Gastrocnemius medialis (tissue), 4 donors: ENCODE data around the gene DCDC2C. TPM values are rescaled to one million over a fixed set of nuclear protein-coding genes. Genes with fewer than 3 reads are reported as not detected.

Source experiments
- ATAC-seq, 2 donors: fragments of 150-250 bp; one replicate each; pipeline ENCODE4 v1.9.1; 2016
- DNase-seq, 2 donors: peaks; one replicate each; pipeline ENCODE4 v3.0.0-alpha.2; 2019
- H3K27ac ChIP-seq, 4 donors: fragments of 200-600 bp; sonication (generic); 1 replicate in 1 of 4; 2 replicates in 3 of 4; pipeline ENCODE4 v1.5.1; 2016 to 2018; ENCODE audit warnings: mild to moderate bottlenecking in 2 of 4, moderate library complexity in 1 of 4
- H3K27me3 ChIP-seq, 3 donors: fragments of 200-600 bp; sonication (generic) in 2 of 3; 1 replicate in 1 of 3; 2 replicates in 2 of 3; pipeline versions ENCODE4 v1.5.1 to v1.6.0; 2016 to 2019; ENCODE audit warnings: mild to moderate bottlenecking in 1 of 3, moderate library complexity in 1 of 3
- H3K36me3 ChIP-seq, 2 donors: fragments of 200-600 bp; sonication (generic) in 1 of 2; one replicate each; pipeline ENCODE4 v1.5.1; 2017 to 2018
- H3K4me1 ChIP-seq, 2 donors: fragments of 200-600 bp; sonication (generic) in 1 of 2; one replicate each; pipeline ENCODE4 v1.5.1; 2016 to 2017; ENCODE audit warnings: mild to moderate bottlenecking in 2 of 2
- H3K4me3 ChIP-seq, 4 donors: fragments of 200-600 bp; sonication (generic) in 3 of 4; 1 replicate in 1 of 4; 2 replicates in 3 of 4; pipeline ENCODE4 v1.5.1; 2016 to 2019; ENCODE audit warnings: mild to moderate bottlenecking in 2 of 4
- H3K9me3 ChIP-seq, 3 donors: fragments of 200-600 bp; sonication (generic) in 2 of 3; 1 replicate in 1 of 3; 2 replicates in 2 of 3; pipeline ENCODE4 v1.5.1; 2016 to 2019
- CTCF ChIP-seq, 5 experiments: fragments of 450-650 bp in 3 of 5; fragments of 200-600 bp in 2 of 5; sonication (generic) in 2 of 5; IDR thresholded peaks in 4 of 5; conservative IDR thresholded peaks in 1 of 5; 1 replicate in 4 of 5; 2 replicates in 1 of 5; pipeline ENCODE4 v1.5.1; 2016 to 2019; ENCODE audit warnings: antibody characterized with exemption in 5 of 5, mild to moderate bottlenecking in 3 of 5, moderate library complexity in 3 of 5
- POLR2A ChIP-seq, 2 donors: fragments of 450-650 bp; IDR thresholded peaks; one replicate each; pipeline ENCODE4 v1.6.1; 2017; ENCODE audit warnings: antibody characterized with exemption in 2 of 2, mild to moderate bottlenecking in 2 of 2, moderate library complexity in 2 of 2
- in situ Hi-C, 4 donors: fragments of 200-750 bp; cut with MboI; loops; one replicate each; pipeline versions ENCODE4 v1.15.0 to v1.8.0; 2017; ENCODE audit warnings: low sequenced_read_pairs in 4 of 4
- intact Hi-C: fragments of 100-400 bp; cut with DNase I; formaldehyde crosslinking; loops from one replicate; pipeline ENCODE4 v1.15.1; 2023; ENCODE audit warnings: low total_unique reads
- total RNA-seq, 4 donors: library from RNA; depleted of rRNA; stranded (reverse); fragments of >200 nt; gene quantifications; one replicate each; pipeline versions ENCODE4 v1.1.0 to v1.2.3, GENCODE V29; 2016

Gene DCDC2C, protein sequence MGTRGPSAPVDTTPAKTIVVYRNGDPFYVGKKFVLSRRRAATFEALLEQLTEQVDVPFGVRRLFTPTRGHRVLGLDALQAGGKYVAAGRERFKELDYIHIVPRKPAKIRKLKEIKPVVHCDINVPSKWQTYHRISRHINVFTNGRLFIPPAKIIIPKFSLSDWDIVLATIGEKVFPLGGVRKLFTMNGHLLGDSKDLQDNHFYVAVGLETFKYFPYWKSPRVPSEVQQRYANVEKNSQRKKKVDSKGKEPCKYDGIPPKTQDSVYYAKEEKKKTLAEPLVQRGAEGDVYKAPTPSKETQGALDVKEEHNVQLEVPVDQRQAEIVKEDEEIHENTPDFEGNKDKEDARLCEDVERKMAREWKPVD
- total RNA-seq, result not detected

- no peak for DNase-seq
- Histone ChIP-seq H3K27me3 (peaks cover 14 to 20% (median 16%) of the 10 kb centered on the region in 3 donors), H3K4me1 (no peaks in the 10 kb centered on the region), H3K9me3 (no peaks in the 10 kb centered on the region), H3K4me3 (no peak within 1 kb of the TSS), H3K36me3 (no peaks in the 10 kb centered on the region), H3K27ac (no peak within 1 kb of the TSS)
- in situ Hi-C loops, result no loop called here
- TF ChIP-seq POLR2A (IDR thresholded peaks at IDR 0.05), result no peak
- TF ChIP-seq CTCF (IDR thresholded peaks at IDR 0.05 in 4 of 5, conservative IDR thresholded peaks at IDR 0.05 in 1 of 5), result no peak
- intact Hi-C loops, result no loop called here
- no peak for ATAC-seq
These were observed at the start of gene DCDC2C for GRCh38 chr2:3703236-3703756. Gene DCDC2C, plus strand, starts transcription at chr2:3703575. Its CDS starts 177 bp downstream, at chr2:3703752.

DNA sequence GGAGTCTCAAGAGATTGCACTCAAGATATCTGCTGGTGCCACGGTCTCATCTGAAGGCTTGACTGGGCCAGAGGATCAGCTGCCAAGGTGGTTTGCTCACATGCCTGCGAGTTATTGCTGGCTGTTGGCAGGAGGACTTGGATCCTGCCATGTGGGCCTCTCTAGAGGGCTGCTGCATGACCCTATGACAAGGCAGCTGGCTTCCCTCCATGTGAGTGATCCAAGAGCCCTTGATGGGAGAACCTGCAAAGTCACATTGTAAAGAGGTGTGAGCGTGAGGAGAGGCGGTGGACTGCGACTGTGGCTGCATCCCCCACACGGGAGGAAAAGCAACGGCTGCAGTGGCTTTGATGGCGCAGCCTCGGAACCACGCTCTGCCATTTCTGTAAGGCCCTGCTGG lies 49.4 kb upstream of the DCDC2C start:
- Histone ChIP-seq H3K27me3 (no peaks in the 10 kb centered on the region), H3K4me3 (no peak overlapping the region), H3K27ac (no peak overlapping the region), H3K9me3 (no peaks in the 10 kb centered on the region), H3K4me1 (no peaks in the 10 kb centered on the region), H3K36me3 (no peaks in the 10 kb centered on the region)
- ATAC-seq (no peak), DNase-seq (no peak)
- intact Hi-C loops (loop anchor here (5.0 to 10.0 kb wide), 2 partner anchors 59 to 1532 kb away; partner anchors contain the start of gene COLEC11), in situ Hi-C loops (no loop called here)
- TF ChIP-seq POLR2A (IDR thresholded peaks at IDR 0.05) (no peak), CTCF (IDR thresholded peaks at IDR 0.05 in 4 of 5, conservative IDR thresholded peaks at IDR 0.05 in 1 of 5) (no peak)

DNA sequence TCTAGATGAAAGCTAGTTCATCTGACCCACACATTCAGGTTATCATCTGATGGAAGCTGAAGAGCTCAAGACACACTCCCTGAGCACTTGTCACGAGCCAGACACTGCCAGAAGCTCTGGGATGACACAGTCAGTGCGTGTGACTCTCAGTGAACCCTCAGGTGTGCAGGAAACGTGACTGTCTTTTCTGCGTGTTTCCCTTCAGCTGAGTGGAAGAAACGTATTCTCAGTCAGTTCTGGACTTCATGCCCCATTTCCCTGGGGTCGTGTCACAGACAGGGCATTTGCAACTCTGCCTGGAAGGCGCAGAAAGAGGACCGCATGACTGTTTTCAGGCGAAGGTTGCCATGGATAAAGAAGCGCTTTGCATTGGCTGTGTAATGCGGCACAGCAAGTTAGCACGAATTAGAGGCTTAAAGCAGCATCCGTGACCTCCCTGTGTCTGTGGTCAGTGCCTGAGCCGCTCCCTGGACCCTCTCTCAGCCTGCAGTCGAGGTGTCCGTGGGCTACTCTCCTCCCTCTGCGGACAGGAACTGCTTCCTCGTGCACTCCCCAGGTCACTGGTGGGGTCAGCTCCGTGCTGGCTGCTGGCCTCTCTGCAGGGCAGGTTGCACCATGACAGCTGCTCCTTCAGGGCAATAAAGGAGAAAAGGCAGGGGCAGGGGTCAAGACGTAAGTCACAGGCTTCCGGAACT lies 48.7 kb upstream of the DCDC2C start:
- Histone ChIP-seq H3K9me3 (no peaks in the 10 kb centered on the region), H3K4me1 (no peaks in the 10 kb centered on the region), H3K27ac (no peak overlapping the region), H3K27me3 (no peaks in the 10 kb centered on the region), H3K36me3 (no peaks in the 10 kb centered on the region), H3K4me3 (no peak overlapping the region)
- in situ Hi-C loops (no loop called here), intact Hi-C loops (loop anchor here (5.0 to 10.0 kb wide), 2 partner anchors 60 to 1532 kb away; partner anchors contain the start of gene COLEC11)
- ATAC-seq, result no peak
- DNase-seq, result no peak
- no peak for TF ChIP-seq CTCF (IDR thresholded peaks at IDR 0.05 in 4 of 5, conservative IDR thresholded peaks at IDR 0.05 in 1 of 5)
- TF ChIP-seq POLR2A (IDR thresholded peaks at IDR 0.05), result no peak

GRCh38 chr2:3655871-3656761 lies 47.3 kb upstream of the DCDC2C start:
- in situ Hi-C loops, result no loop called here
- H3K27me3 ChIP-seq, result no peaks in the 10 kb centered on the region
- H3K27ac ChIP-seq, result no peak overlapping the region
- H3K36me3 ChIP-seq, result no peaks in the 10 kb centered on the region
- TF ChIP-seq CTCF (IDR thresholded peaks at IDR 0.05 in 4 of 5, conservative IDR thresholded peaks at IDR 0.05 in 1 of 5) (no peak), POLR2A (IDR thresholded peaks at IDR 0.05) (no peak)
- no peak for ATAC-seq
- H3K9me3 ChIP-seq, result no peaks in the 10 kb centered on the region
- no peak for DNase-seq
- intact Hi-C loops, result loop anchor here (10.0 kb wide), 1 partner anchor 61 kb away; the partner anchor contains the start of gene COLEC11
- no peak overlapping the region for H3K4me3 ChIP-seq
- H3K4me1 ChIP-seq, result no peaks in the 10 kb centered on the region
